ENCODE measurements around the gene IFT81. TPM values are rescaled to one million over a fixed set of nuclear protein-coding genes. Genes with fewer than 3 reads are reported as not detected.

Gene IFT81
- polyA plus RNA-seq, 1 of the 3 experiments (the other 2 are of a cell fraction) = 7.9 TPM

DNA sequence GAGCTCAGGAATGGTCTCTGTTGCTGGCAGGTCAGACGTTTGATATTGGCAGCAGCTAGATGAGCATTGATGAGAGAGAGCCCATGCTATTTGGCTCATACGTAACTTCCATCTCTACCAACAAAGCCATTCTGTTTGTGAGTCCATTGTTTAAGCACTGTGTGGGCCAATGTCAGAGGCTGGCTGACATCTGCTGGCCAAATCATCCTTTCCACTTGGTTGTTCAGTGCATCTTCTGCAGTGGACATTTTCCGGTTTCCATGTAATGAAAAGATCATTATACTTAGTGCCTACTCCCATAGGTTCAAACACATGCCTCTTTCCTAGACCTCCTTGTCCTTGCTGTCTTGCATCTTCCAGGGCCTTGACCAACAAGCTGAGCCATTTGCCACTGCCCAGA, 59.2 kb downstream of the IFT81 start:
- Histone ChIP-seq H3K27me3 (ENCODE audit: insufficient read depth) (no peaks in the 10 kb centered on the region), H3K79me2 (ENCODE audit: insufficient read depth) (no peaks in the 10 kb centered on the region), H3F3A (replicated peaks; ENCODE audit: insufficient read depth) (peaks cover 26% of the 10 kb centered on the region), H3K9ac (no peak overlapping the region), H4K20me1 (ENCODE audit: insufficient read depth) (no peaks in the 10 kb centered on the region), H3K4me2 (no peak overlapping the region), H3K9me2 (no peaks in the 10 kb centered on the region), H3K4me1 (ENCODE audit: control insufficient read depth in 1 of 2, insufficient read depth in 2 of 2, low read depth in 1 of 2, low read length in 1 of 2) (peaks cover 0 to 13% of the 10 kb centered on the region in 2 experiments; a peak in 1 of 4 replicates), H2AFZ (ENCODE audit: low read depth) (no peak overlapping the region), H3K36me3 (replicated peaks in 1 of 2; ENCODE audit: control insufficient read depth in 1 of 2, insufficient read depth in 2 of 2, low read length in 1 of 2) (peaks cover 22 to 46% of the 10 kb centered on the region in 2 experiments), H3K9me3 (peaks cover 12% of the 10 kb centered on the region), H3K4me3 (ENCODE audit: low read depth in 2 of 2, low read length in 1 of 2) (no peak overlapping the region), H3K27ac (ENCODE audit: low read depth in 2 of 2, low read length in 1 of 2) (no peak overlapping the region)
- ChIA-PET CTCF (no interaction called here), POLR2A (no interaction called here)
- DNase-seq = no peak
- TF ChIP-seq EP300 (IDR thresholded peaks at IDR 0.05; ENCODE audit: borderline replicate concordance in 1 of 2, low read depth in 1 of 2, low read length in 1 of 2) (no peak), GABPA (IDR thresholded peaks at IDR 0.05; ENCODE audit: low read depth) (no peak), RXRA (IDR thresholded peaks at IDR 0.05; ENCODE audit: borderline replicate concordance, low read depth) (no peak), EZH2phosphoT487 (IDR thresholded peaks at IDR 0.05; ENCODE audit: borderline replicate concordance, low read depth) (no peak), MXI1 (IDR thresholded peaks at IDR 0.05; ENCODE audit: low read depth, low read length) (no peak)
- WGBS (ENCODE audit: low lambda C conversion rate) = 94% methylated on average over 3 of the region's 3 CpGs

DNA sequence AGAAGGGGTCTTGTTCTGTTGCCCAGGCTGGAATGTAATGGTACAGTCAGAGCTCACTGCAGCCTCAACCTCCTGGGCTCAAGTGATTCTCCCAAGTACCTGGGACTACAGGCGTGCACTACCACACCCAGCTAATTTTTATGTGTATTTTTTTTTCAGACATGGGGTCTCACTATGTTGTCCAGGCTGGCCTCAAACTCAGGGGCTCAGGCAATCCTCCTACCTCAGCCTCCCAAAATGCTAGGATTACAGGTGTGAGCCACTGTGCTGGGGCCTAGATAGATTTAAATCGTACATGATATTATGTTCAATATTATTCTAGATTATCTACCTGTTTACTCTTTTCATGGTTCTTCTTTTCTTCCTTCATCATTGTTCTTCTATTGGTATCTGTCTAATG, 61.5 kb downstream of the IFT81 start:
- Histone ChIP-seq H3K9ac (no peak overlapping the region), H3K36me3 (replicated peaks in 1 of 2; ENCODE audit: control insufficient read depth in 1 of 2, insufficient read depth in 2 of 2, low read length in 1 of 2) (peaks cover 22 to 55% of the 10 kb centered on the region in 2 experiments), H2AFZ (ENCODE audit: low read depth) (no peak overlapping the region), H3K9me2 (no peaks in the 10 kb centered on the region), H4K20me1 (ENCODE audit: insufficient read depth) (no peaks in the 10 kb centered on the region), H3K9me3 (peaks cover 12% of the 10 kb centered on the region), H3K27ac (ENCODE audit: low read depth in 2 of 2, low read length in 1 of 2) (no peak overlapping the region), H3K4me2 (no peak overlapping the region), H3K4me3 (ENCODE audit: low read depth in 2 of 2, low read length in 1 of 2) (no peak overlapping the region), H3K4me1 (ENCODE audit: control insufficient read depth in 1 of 2, insufficient read depth in 2 of 2, low read depth in 1 of 2, low read length in 1 of 2) (peaks cover 0 to 4% of the 10 kb centered on the region in 2 experiments; a peak in 1 of 4 replicates), H3F3A (replicated peaks; ENCODE audit: insufficient read depth) (peaks cover 12% of the 10 kb centered on the region), H3K79me2 (ENCODE audit: insufficient read depth) (no peaks in the 10 kb centered on the region), H3K27me3 (ENCODE audit: insufficient read depth) (no peaks in the 10 kb centered on the region)
- ChIA-PET POLR2A (no interaction called here), CTCF (interaction anchor here (0.9 kb wide), 1 partner anchor 33 kb away, joined by 3 read pairs; no protein-coding TSS in a partner anchor)
- TF ChIP-seq, protein P1, sequence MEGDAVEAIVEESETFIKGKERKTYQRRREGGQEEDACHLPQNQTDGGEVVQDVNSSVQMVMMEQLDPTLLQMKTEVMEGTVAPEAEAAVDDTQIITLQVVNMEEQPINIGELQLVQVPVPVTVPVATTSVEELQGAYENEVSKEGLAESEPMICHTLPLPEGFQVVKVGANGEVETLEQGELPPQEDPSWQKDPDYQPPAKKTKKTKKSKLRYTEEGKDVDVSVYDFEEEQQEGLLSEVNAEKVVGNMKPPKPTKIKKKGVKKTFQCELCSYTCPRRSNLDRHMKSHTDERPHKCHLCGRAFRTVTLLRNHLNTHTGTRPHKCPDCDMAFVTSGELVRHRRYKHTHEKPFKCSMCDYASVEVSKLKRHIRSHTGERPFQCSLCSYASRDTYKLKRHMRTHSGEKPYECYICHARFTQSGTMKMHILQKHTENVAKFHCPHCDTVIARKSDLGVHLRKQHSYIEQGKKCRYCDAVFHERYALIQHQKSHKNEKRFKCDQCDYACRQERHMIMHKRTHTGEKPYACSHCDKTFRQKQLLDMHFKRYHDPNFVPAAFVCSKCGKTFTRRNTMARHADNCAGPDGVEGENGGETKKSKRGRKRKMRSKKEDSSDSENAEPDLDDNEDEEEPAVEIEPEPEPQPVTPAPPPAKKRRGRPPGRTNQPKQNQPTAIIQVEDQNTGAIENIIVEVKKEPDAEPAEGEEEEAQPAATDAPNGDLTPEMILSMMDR (IDR thresholded peaks at IDR 0.05) = no peak
- no peak for TF ChIP-seq RCOR1 (IDR thresholded peaks at IDR 0.05; ENCODE audit: low read length)
- TF ChIP-seq FOSL2 (IDR thresholded peaks at IDR 0.05; ENCODE audit: borderline replicate concordance, low read depth) = no peak
- TF ChIP-seq, protein P2, sequence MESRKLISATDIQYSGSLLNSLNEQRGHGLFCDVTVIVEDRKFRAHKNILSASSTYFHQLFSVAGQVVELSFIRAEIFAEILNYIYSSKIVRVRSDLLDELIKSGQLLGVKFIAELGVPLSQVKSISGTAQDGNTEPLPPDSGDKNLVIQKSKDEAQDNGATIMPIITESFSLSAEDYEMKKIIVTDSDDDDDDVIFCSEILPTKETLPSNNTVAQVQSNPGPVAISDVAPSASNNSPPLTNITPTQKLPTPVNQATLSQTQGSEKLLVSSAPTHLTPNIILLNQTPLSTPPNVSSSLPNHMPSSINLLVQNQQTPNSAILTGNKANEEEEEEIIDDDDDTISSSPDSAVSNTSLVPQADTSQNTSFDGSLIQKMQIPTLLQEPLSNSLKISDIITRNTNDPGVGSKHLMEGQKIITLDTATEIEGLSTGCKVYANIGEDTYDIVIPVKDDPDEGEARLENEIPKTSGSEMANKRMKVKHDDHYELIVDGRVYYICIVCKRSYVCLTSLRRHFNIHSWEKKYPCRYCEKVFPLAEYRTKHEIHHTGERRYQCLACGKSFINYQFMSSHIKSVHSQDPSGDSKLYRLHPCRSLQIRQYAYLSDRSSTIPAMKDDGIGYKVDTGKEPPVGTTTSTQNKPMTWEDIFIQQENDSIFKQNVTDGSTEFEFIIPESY (IDR thresholded peaks at IDR 0.05; ENCODE audit: borderline replicate concordance, low read depth) = no peak
- TF ChIP-seq TAF1 (IDR thresholded peaks at IDR 0.05; ENCODE audit: borderline replicate concordance, low read depth, low read length) = no peak
- TF ChIP-seq, protein P3, sequence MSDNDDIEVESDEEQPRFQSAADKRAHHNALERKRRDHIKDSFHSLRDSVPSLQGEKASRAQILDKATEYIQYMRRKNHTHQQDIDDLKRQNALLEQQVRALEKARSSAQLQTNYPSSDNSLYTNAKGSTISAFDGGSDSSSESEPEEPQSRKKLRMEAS (IDR thresholded peaks at IDR 0.05; ENCODE audit: low read depth) = no peak
- TF ChIP-seq JUND (IDR thresholded peaks at IDR 0.05) = no peak
- TF ChIP-seq TEAD4 (IDR thresholded peaks at IDR 0.05; ENCODE audit: borderline replicate concordance, insufficient read depth) = no peak
- TF ChIP-seq FOXJ3 (CRISPR knock-in tag; IDR thresholded peaks at IDR 0.05) = no peak
- TF ChIP-seq, protein P4, sequence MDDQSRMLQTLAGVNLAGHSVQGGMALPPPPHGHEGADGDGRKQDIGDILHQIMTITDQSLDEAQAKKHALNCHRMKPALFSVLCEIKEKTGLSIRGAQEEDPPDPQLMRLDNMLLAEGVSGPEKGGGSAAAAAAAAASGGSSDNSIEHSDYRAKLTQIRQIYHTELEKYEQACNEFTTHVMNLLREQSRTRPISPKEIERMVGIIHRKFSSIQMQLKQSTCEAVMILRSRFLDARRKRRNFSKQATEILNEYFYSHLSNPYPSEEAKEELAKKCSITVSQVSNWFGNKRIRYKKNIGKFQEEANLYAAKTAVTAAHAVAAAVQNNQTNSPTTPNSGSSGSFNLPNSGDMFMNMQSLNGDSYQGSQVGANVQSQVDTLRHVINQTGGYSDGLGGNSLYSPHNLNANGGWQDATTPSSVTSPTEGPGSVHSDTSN (IDR thresholded peaks at IDR 0.05) = no peak
- TF ChIP-seq, protein P5, sequence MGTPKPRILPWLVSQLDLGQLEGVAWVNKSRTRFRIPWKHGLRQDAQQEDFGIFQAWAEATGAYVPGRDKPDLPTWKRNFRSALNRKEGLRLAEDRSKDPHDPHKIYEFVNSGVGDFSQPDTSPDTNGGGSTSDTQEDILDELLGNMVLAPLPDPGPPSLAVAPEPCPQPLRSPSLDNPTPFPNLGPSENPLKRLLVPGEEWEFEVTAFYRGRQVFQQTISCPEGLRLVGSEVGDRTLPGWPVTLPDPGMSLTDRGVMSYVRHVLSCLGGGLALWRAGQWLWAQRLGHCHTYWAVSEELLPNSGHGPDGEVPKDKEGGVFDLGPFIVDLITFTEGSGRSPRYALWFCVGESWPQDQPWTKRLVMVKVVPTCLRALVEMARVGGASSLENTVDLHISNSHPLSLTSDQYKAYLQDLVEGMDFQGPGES (IDR thresholded peaks at IDR 0.05; ENCODE audit: low read depth, low read length) = no peak
- WGBS (ENCODE audit: low lambda C conversion rate) = 91% methylated on average over 2 of the region's 2 CpGs
- no peak for DNase-seq
